Cardiac fibroblast (primary cell): ENCODE measurements around the gene KYAT1.

ENCODE experiments used
- DNase-seq, 2 donors: peaks; one replicate each; pipeline versions ENCODE4 v3.0.0 to v3.0.0-alpha.2; 2010; ENCODE audit warnings: low read depth in 2 of 2
- H3K4me3 ChIP-seq, 2 donors: replicated peaks in 1 of 2; 1 replicate in 1 of 2; 2 replicates in 1 of 2; pipeline ENCODE4 v1.5.1; 2011; ENCODE audit warnings: low read depth in 2 of 2, low read length in 2 of 2, mild to moderate bottlenecking in 2 of 2, moderate library complexity in 1 of 2
- CTCF ChIP-seq: IDR thresholded peaks from one replicate; pipeline ENCODE4 v1.5.1; 2011; ENCODE audit warnings: low read depth, mild to moderate bottlenecking, low read length, inconsistent platforms

Gene KYAT1

GRCh38 chr9:128893354-128893753, 11.6 kb upstream of the KYAT1 start:
- no peak for TF ChIP-seq CTCF
- no peak overlapping the region for H3K4me3 ChIP-seq
- DNase-seq = no peak

- TF ChIP-seq CTCF = no peak
- H3K4me3 ChIP-seq = peak overlapping the region in 1 of 2 donors; percentile 26
- DNase-seq = peak; percentile 90 to 97
Observed at GRCh38 chr9:128892221-128892921, 10.6 kb upstream of the KYAT1 start.

- TF ChIP-seq CTCF = no peak
- DNase-seq = peak in 1 of 2 donors; percentile 52
- H3K4me3 ChIP-seq = no peak overlapping the region
Observed at GRCh38 chr9:128891321-128892220, 9.8 kb upstream of the KYAT1 start.

- peak in 1 of 2 donors; percentile 79 for DNase-seq
- no peak for TF ChIP-seq CTCF
- no peak overlapping the region for H3K4me3 ChIP-seq
Observed at GRCh38 chr9:128887914-128888350, 6.2 kb upstream of the KYAT1 start.

- no peak for DNase-seq
Observed at GRCh38 chr9:128887049-128887448, 5.3 kb upstream of the KYAT1 start.

More at GRCh38 chr9:128887049-128887448, 5.3 kb upstream of the KYAT1 start:
- no peak overlapping the region for H3K4me3 ChIP-seq
- no peak for TF ChIP-seq CTCF
